NCI-H1417 treated with DMSO at 0.1 percent for 48 hours (cell line): ENCODE data around the gene WNT4.
A peak's percentile ranks its signal among the peaks of the same experiment; 100 is the strongest.
"Not testable (repeated sequence)": the region's sequence is repeated elsewhere in the genome, so short reads cannot be mapped to it uniquely, and the experiment has no call there.

Experiments used
- DNase-seq: peaks from one replicate; lab custom pipeline; 2025; lab: John Stamatoyannopoulos, UW

Gene WNT4

GRCh38 chr1:22108339-22109105 lies 34.4 kb downstream of the WNT4 start:
- DNase-seq, result no peak

- no peak for DNase-seq
Observed at GRCh38 chr1:22107126-22107525, 35.8 kb downstream of the WNT4 start.

- peak; percentile 3 for DNase-seq
Observed at GRCh38 chr1:22105611-22106207, 37.2 kb downstream of the WNT4 start.

- DNase-seq, result no peak
Observed at GRCh38 chr1:22104865-22105437, 37.9 kb downstream of the WNT4 start.

- DNase-seq, result no peak
Observed at GRCh38 chr1:22104094-22104493, 38.8 kb downstream of the WNT4 start.

- no peak for DNase-seq
Observed at GRCh38 chr1:22102746-22103145, 40.2 kb downstream of the WNT4 start.

GRCh38 chr1:22101995-22102394 lies 40.9 kb downstream of the WNT4 start:
- DNase-seq, result no peak

GRCh38 chr1:22101199-22101598 lies 41.7 kb downstream of the WNT4 start:
- no peak for DNase-seq

GRCh38 chr1:22100168-22100567 lies 42.7 kb downstream of the WNT4 start:
- DNase-seq, result no peak

GRCh38 chr1:22098752-22099151 lies 44.1 kb downstream of the WNT4 start:
- DNase-seq, result no peak

- DNase-seq, result no peak
Observed at GRCh38 chr1:22096463-22096862, 46.4 kb downstream of the WNT4 start.

- DNase-seq, result no peak
Observed at GRCh38 chr1:22096036-22096435, 46.9 kb downstream of the WNT4 start.

- no peak for DNase-seq
Observed at GRCh38 chr1:22093513-22093912, 49.4 kb downstream of the WNT4 start.

GRCh38 chr1:22092026-22092768 lies 50.7 kb downstream of the WNT4 start:
- DNase-seq, result not testable (repeated sequence)

- DNase-seq, result no peak
Observed at GRCh38 chr1:22090867-22091266, 52.0 kb downstream of the WNT4 start.

- no peak for DNase-seq
Observed at GRCh38 chr1:22089787-22090186, 53.1 kb downstream of the WNT4 start.

- DNase-seq, result no peak
Observed at GRCh38 chr1:22089134-22089571, 53.7 kb downstream of the WNT4 start.

GRCh38 chr1:22088331-22088730 lies 54.6 kb downstream of the WNT4 start:
- DNase-seq, result no peak

GRCh38 chr1:22080191-22080590 lies 62.7 kb downstream of the WNT4 start:
- DNase-seq, result no peak

- no peak for DNase-seq
Observed at GRCh38 chr1:22078133-22078532, 64.8 kb downstream of the WNT4 start.

- DNase-seq, result no peak
Observed at GRCh38 chr1:22077728-22078127, 65.2 kb downstream of the WNT4 start.

GRCh38 chr1:22076346-22076745 lies 66.6 kb downstream of the WNT4 start:
- no peak for DNase-seq

GRCh38 chr1:22075718-22076117 lies 67.2 kb downstream of the WNT4 start:
- DNase-seq, result no peak
